IPS-15b (cell line): ENCODE measurements around the gene SYT2.
A peak's percentile ranks its signal among the peaks of the same experiment; 100 is the strongest.
"Not testable (repeated sequence)": the region's sequence is repeated elsewhere in the genome, so short reads cannot be mapped to it uniquely, and the experiment has no call there.

Experiments
- H3K27me3 ChIP-seq: one replicate; pipeline ENCODE4 v1.6.1; 2013; ENCODE audit warnings: low read length; ENCODE audit not compliant: control insufficient read depth, insufficient read depth
- H3K36me3 ChIP-seq: one replicate; pipeline ENCODE4 v1.6.1; 2013; ENCODE audit warnings: low read length; ENCODE audit not compliant: control insufficient read depth, insufficient read depth
- H3K4me1 ChIP-seq: one replicate; pipeline ENCODE4 v1.6.1; 2013; ENCODE audit warnings: mild to moderate bottlenecking, low read length; ENCODE audit not compliant: control insufficient read depth, insufficient read depth
- H3K4me3 ChIP-seq: one replicate; pipeline ENCODE4 v1.5.1; 2013; ENCODE audit warnings: low read depth, low read length
- H3K9ac ChIP-seq: one replicate; pipeline ENCODE4 v1.6.1; 2013; ENCODE audit warnings: low read depth, mild to moderate bottlenecking, low read length
- H3K9me3 ChIP-seq: one replicate; pipeline ENCODE4 v1.6.1; 2013; ENCODE audit warnings: mild to moderate bottlenecking, low read length; ENCODE audit not compliant: control insufficient read depth, insufficient read depth

Gene SYT2

DNA sequence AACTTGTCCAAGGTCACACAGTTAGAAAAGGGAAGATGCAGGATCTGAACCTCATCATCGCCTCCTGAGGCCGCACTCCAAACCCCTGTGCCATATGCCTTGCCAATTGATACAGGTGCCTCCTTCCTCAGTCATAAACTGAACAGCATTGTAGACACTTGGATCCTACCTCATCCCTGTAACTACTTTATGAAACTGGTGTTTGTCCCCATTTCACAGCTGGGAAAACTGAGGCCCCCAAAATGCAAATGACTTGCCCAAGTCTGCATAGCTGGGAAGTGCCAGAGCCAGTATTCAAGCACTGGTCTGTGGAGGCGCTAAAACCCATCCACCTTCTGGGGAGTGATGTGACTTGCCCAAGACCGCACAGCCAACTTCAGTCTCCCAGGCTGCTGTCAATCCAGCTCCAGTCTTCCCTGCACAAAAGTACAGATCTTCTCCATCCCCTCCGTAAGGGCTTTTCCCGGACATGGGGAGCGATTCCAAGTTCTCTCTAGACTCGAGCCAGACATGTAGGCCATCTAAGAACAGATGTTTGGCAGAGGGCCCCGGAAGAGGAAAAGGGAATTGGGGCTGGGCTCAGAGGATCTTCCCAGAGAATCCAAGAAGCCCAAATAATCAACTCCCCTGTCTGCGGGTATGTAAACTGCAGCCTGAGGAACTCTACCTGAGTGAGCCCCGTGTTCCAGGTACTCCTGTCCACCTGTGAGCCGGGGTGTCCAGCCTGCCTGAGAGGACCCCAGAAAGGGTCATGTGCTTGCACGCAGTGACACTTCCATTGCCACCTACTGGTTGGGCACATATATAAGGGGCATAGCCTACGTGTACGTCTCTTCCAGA, 60.5 kb downstream of the SYT2 start:
- H3K27me3 ChIP-seq = peaks cover 27% of the 10 kb centered on the region

GRCh38 chr1:202648605-202649226, 61.5 kb downstream of the SYT2 start:
- peaks cover 15% of the 10 kb centered on the region for H3K4me1 ChIP-seq
- H3K9me3 ChIP-seq = no peaks in the 10 kb centered on the region
- no peak overlapping the region for H3K9ac ChIP-seq
- peaks cover 35% of the 10 kb centered on the region for H3K27me3 ChIP-seq
- H3K4me3 ChIP-seq = no peak overlapping the region
- H3K36me3 ChIP-seq = no peaks in the 10 kb centered on the region

More for the DNA sequence above, 60.5 kb downstream of the SYT2 start:
- H3K4me3 ChIP-seq = no peak overlapping the region
- H3K4me1 ChIP-seq = peaks cover 11% of the 10 kb centered on the region
- no peaks in the 10 kb centered on the region for H3K9me3 ChIP-seq
- no peaks in the 10 kb centered on the region for H3K36me3 ChIP-seq
- H3K9ac ChIP-seq = no peak overlapping the region

GRCh38 chr1:202645097-202645476, 65.2 kb downstream of the SYT2 start:
- peaks cover 53% of the 10 kb centered on the region for H3K27me3 ChIP-seq

GRCh38 chr1:202644219-202645096, 65.8 kb downstream of the SYT2 start:
- Histone ChIP-seq H3K36me3 (no peaks in the 10 kb centered on the region), H3K4me3 (peak overlapping the region; percentile 91), H3K9me3 (no peaks in the 10 kb centered on the region), H3K4me1 (peaks cover 22% of the 10 kb centered on the region), H3K9ac (peak overlapping the region; percentile 5), H3K27me3 (peaks cover 53% of the 10 kb centered on the region)

More at GRCh38 chr1:202645097-202645476, 65.2 kb downstream of the SYT2 start:
- Histone ChIP-seq H3K9me3 (no peaks in the 10 kb centered on the region), H3K9ac (no peak overlapping the region), H3K36me3 (no peaks in the 10 kb centered on the region), H3K4me1 (peaks cover 22% of the 10 kb centered on the region), H3K4me3 (peak overlapping the region; percentile 91)

GRCh38 chr1:202643397-202644218, 66.6 kb downstream of the SYT2 start:
- Histone ChIP-seq H3K4me3 (peak overlapping the region; percentile 91), H3K36me3 (no peaks in the 10 kb centered on the region), H3K9me3 (no peaks in the 10 kb centered on the region), H3K27me3 (peaks cover 53% of the 10 kb centered on the region), H3K4me1 (peaks cover 25% of the 10 kb centered on the region), H3K9ac (peak overlapping the region; percentile 5)

GRCh38 chr1:202642619-202643291, 67.5 kb downstream of the SYT2 start:
- peaks cover 53% of the 10 kb centered on the region for H3K27me3 ChIP-seq
- peak overlapping the region; percentile 70 for H3K4me3 ChIP-seq
- no peak overlapping the region for H3K9ac ChIP-seq
- no peaks in the 10 kb centered on the region for H3K36me3 ChIP-seq
- H3K9me3 ChIP-seq = no peaks in the 10 kb centered on the region
- peaks cover 32% of the 10 kb centered on the region for H3K4me1 ChIP-seq

GRCh38 chr1:202642212-202642611, 68.0 kb downstream of the SYT2 start:
- peaks cover 35% of the 10 kb centered on the region for H3K4me1 ChIP-seq
- peaks cover 49% of the 10 kb centered on the region for H3K27me3 ChIP-seq
- no peaks in the 10 kb centered on the region for H3K9me3 ChIP-seq
- no peaks in the 10 kb centered on the region for H3K36me3 ChIP-seq
- peak overlapping the region; percentile 70 for H3K4me3 ChIP-seq
- no peak overlapping the region for H3K9ac ChIP-seq

DNA sequence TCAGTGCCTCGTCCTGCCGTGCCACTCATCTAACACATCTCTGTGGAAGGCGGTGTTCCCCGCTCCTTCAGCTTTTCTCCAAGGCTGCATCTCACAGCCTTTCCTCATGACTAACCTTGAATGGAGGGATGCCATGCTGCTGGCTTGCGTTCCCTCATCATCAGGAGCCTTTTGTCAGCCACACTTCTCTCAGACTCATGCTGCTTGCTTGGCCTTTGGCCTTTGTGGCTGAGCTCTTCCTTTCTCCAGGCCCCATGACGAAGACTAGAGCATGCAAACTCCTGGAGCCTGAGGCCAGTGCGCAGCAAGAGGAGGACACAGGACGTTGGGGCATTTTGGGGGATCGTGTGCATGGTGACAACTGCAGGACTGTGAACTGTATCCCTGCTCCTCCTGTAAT, 70.8 kb downstream of the SYT2 start:
- no peak overlapping the region for H3K9ac ChIP-seq
- H3K4me1 ChIP-seq = peaks cover 23% of the 10 kb centered on the region
- no peaks in the 10 kb centered on the region for H3K9me3 ChIP-seq
- no peak overlapping the region for H3K4me3 ChIP-seq
- peaks cover 22% of the 10 kb centered on the region for H3K27me3 ChIP-seq
- H3K36me3 ChIP-seq = no peaks in the 10 kb centered on the region

- H3K27me3 ChIP-seq = peaks cover 18% of the 10 kb centered on the region
- not testable (repeated sequence) for H3K4me3 ChIP-seq, H3K9ac ChIP-seq, H3K36me3 ChIP-seq, H3K9me3 ChIP-seq
- peaks cover 20% of the 10 kb centered on the region for H3K4me1 ChIP-seq
Measured at GRCh38 chr1:202638701-202639305, 71.5 kb downstream of the SYT2 start.

GRCh38 chr1:202638019-202638700, 72.1 kb downstream of the SYT2 start:
- H3K27me3 ChIP-seq = peaks cover 18% of the 10 kb centered on the region
- no peak overlapping the region for H3K9ac ChIP-seq
- no peaks in the 10 kb centered on the region for H3K9me3 ChIP-seq
- no peak overlapping the region for H3K4me3 ChIP-seq
- H3K36me3 ChIP-seq = no peaks in the 10 kb centered on the region
- peaks cover 20% of the 10 kb centered on the region for H3K4me1 ChIP-seq
